Nephron (organoid): ENCODE data around the gene EEF1A1.

Experiments
- H3K27ac Mint-ChIP-seq, 3 experiments: 2 replicates each; pipeline ENCODE4 v1.8.0; 2020; ENCODE audit warnings: mixed read lengths in 3 of 3, mild to moderate bottlenecking in 2 of 3, moderate library complexity in 1 of 3
- H3K27me3 Mint-ChIP-seq: 2 replicates; pipeline ENCODE4 v1.8.0; 2021; ENCODE audit warnings: low read depth, mild to moderate bottlenecking, moderate library complexity, mixed read lengths
- H3K36me3 Mint-ChIP-seq: 2 replicates; pipeline ENCODE4 v1.8.0; 2020; ENCODE audit warnings: low read depth, mixed read lengths
- H3K4me1 Mint-ChIP-seq: 2 replicates; pipeline ENCODE4 v1.8.0; 2020; ENCODE audit warnings: mixed read lengths
- H3K4me3 Mint-ChIP-seq, 3 experiments: 2 replicates each; pipeline ENCODE4 v1.8.0; 2020; ENCODE audit warnings: mild to moderate bottlenecking in 3 of 3, mixed read lengths in 3 of 3, moderate library complexity in 2 of 3
- H3K9me3 Mint-ChIP-seq: 2 replicates; pipeline ENCODE4 v1.8.0; 2020; ENCODE audit warnings: mixed read lengths
- TF ChIP-seq, protein P1 (sequence below), 3 experiments: fragments of 200-600 bp; sonication (generic); IDR thresholded peaks; one replicate each; pipeline ENCODE4 v1.5.0; 2021; ENCODE audit warnings: antibody characterized with exemption in 3 of 3; ENCODE audit not compliant: unreplicated experiment in 3 of 3

EEF1A1 gene

DNA sequence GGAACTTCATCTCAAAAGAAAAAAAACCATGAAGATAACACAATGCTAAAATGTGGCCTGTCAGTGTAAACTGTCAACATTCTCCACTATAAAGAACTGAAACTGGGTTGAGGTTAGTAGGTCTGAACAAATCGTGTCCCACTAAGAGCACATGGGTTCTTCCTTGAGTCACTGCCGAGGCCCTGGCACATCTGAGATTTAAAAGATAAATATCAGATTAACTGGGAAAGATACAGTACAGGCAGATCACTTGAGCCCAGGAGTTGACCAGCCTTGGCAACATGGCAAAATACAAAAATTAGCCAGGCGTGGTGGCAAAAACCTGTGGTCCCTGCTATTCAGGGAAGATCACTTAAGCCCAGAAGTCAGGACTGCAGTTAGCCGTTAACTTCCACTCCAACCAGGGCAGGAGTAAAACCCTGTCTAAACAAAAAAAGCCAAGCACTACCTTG lies 5.6 kb downstream of the EEF1A1 start:
- no peaks in the 10 kb centered on the region for H3K9me3 Mint-ChIP-seq
- peaks cover 54% of the 10 kb centered on the region for H3K36me3 Mint-ChIP-seq
- TF ChIP-seq, protein P1, sequence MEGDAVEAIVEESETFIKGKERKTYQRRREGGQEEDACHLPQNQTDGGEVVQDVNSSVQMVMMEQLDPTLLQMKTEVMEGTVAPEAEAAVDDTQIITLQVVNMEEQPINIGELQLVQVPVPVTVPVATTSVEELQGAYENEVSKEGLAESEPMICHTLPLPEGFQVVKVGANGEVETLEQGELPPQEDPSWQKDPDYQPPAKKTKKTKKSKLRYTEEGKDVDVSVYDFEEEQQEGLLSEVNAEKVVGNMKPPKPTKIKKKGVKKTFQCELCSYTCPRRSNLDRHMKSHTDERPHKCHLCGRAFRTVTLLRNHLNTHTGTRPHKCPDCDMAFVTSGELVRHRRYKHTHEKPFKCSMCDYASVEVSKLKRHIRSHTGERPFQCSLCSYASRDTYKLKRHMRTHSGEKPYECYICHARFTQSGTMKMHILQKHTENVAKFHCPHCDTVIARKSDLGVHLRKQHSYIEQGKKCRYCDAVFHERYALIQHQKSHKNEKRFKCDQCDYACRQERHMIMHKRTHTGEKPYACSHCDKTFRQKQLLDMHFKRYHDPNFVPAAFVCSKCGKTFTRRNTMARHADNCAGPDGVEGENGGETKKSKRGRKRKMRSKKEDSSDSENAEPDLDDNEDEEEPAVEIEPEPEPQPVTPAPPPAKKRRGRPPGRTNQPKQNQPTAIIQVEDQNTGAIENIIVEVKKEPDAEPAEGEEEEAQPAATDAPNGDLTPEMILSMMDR (IDR thresholded peaks at IDR 0.05; ENCODE audit: unreplicated experiment in 3 of 3): no peak
- H3K4me1 Mint-ChIP-seq: peaks cover 31% of the 10 kb centered on the region
- H3K27ac Mint-ChIP-seq: peak overlapping the region in 2 of 3 experiments; percentile 92 to 93
- no peaks in the 10 kb centered on the region for H3K27me3 Mint-ChIP-seq
- no peak overlapping the region for H3K4me3 Mint-ChIP-seq

DNA sequence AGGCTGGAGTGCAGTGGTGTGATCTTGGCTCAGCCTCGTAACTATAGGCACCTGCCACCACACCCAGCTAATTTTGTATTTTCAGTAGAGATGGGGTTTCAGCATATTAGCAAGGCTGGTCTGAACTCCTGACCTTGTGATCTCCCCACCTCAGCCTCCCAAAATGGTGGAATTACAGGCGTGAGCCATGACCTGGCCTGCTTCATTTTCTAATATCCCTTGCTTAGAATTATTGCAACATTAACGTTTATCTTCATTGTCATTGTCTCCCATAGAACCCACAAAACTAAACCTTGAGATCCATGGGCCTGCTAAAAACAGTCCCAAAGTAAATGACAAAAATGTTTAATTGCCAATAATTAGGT lies 6.1 kb downstream of the EEF1A1 start:
- H3K4me3 Mint-ChIP-seq: no peak overlapping the region
- TF ChIP-seq, protein P1 (IDR thresholded peaks at IDR 0.05; ENCODE audit: unreplicated experiment in 3 of 3): no peak
- H3K36me3 Mint-ChIP-seq: peaks cover 49% of the 10 kb centered on the region
- peaks cover 29% of the 10 kb centered on the region for H3K4me1 Mint-ChIP-seq
- peak overlapping the region in 1 of 3 experiments; percentile 17 for H3K27ac Mint-ChIP-seq
- H3K9me3 Mint-ChIP-seq: no peaks in the 10 kb centered on the region
- H3K27me3 Mint-ChIP-seq: no peaks in the 10 kb centered on the region

DNA sequence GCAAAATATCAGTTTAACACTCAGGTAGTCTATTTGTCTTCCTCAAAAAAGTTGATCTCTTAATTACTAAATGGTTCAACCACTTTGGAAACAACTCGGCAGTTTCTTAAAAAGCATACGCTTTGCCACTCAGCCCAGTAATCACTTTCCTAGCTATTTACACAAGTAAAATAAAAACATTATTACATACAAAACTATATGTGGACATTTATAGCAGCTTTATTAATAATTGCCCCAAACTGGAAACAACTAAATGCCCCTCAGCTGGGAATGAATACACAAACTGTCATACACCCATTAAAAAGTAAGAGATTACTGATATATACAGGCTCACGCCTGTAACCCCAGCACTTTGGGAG lies 7.4 kb downstream of the EEF1A1 start:
- H3K27me3 Mint-ChIP-seq: no peaks in the 10 kb centered on the region
- H3K36me3 Mint-ChIP-seq: peaks cover 36% of the 10 kb centered on the region
- no peak overlapping the region for H3K27ac Mint-ChIP-seq
- peaks cover 20% of the 10 kb centered on the region for H3K4me1 Mint-ChIP-seq
- H3K4me3 Mint-ChIP-seq: no peak overlapping the region
- no peaks in the 10 kb centered on the region for H3K9me3 Mint-ChIP-seq
- TF ChIP-seq, protein P1 (IDR thresholded peaks at IDR 0.05; ENCODE audit: unreplicated experiment in 3 of 3): no peak

DNA sequence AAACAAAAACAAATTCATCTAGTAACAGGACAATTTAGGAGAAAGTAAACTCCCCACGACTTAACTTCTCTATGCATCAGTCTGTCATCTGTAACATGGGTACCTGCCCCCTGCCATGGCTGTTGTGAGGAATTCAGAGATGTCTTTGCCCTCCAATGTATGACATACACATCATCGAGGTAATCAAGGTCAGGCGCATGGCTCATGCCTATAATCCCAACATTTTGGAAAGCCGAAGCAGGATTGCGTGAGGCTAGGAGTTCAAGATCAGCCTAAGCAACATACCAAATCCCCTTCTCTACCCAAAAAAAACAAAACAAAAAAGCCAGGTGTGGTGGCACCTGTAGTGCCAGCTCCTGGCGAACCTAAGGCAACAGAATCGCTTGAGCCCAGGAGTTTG lies 9.0 kb downstream of the EEF1A1 start:
- Mint-ChIP-seq H3K27ac (no peak overlapping the region), H3K9me3 (no peaks in the 10 kb centered on the region), H3K36me3 (peaks cover 23% of the 10 kb centered on the region), H3K27me3 (no peaks in the 10 kb centered on the region), H3K4me1 (peaks cover 10% of the 10 kb centered on the region), H3K4me3 (no peak overlapping the region)
- TF ChIP-seq, protein P1 (IDR thresholded peaks at IDR 0.05; ENCODE audit: unreplicated experiment in 3 of 3): no peak

DNA sequence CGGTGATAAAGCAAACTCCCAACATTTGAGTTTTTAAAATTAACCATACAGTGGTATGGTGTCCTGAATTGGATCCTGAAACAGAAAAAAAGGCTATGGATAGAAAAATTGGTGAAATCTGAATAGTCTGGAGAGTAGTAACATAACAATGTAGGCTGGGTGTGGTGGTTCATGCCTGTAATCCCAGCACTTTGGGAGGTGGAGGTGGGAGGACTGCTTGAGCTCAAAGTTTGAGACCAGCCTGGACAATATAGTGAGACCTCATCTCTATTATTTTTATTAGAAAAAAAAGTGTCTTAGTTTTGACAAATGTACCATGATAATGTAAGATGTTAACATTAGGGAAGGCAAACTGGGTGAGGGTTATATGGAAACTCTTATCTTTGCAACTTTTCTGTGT lies 11.0 kb downstream of the EEF1A1 start:
- TF ChIP-seq, protein P1 (IDR thresholded peaks at IDR 0.05; ENCODE audit: unreplicated experiment in 3 of 3): no peak
- Mint-ChIP-seq H3K9me3 (no peaks in the 10 kb centered on the region), H3K4me3 (no peak overlapping the region), H3K4me1 (no peaks in the 10 kb centered on the region), H3K27me3 (no peaks in the 10 kb centered on the region), H3K27ac (peak overlapping the region in 1 of 3 experiments; percentile 3), H3K36me3 (peaks cover 7% of the 10 kb centered on the region)

DNA sequence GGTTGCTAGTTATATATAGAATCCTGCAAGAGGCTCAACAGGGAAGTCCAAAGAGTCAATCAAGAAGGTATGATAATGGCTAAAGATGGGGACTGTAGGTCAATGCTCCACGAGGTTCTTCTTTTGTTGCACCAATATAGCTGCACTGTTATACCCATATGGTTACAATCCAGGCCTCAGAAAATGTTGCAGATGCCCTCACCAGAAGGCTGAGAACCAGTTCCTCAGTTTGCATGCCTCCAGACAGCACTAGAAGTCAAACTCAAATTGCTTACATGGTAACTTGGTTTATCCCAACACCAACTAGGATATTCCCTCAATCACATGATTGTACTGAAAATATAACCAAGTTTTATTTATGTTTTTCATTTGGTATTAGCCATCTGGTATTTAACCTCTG lies 12.1 kb downstream of the EEF1A1 start:
- no peaks in the 10 kb centered on the region for H3K9me3 Mint-ChIP-seq
- TF ChIP-seq, protein P1 (IDR thresholded peaks at IDR 0.05; ENCODE audit: unreplicated experiment in 3 of 3): no peak
- peaks cover 12% of the 10 kb centered on the region for H3K36me3 Mint-ChIP-seq
- no peak overlapping the region for H3K4me3 Mint-ChIP-seq
- no peaks in the 10 kb centered on the region for H3K4me1 Mint-ChIP-seq
- H3K27ac Mint-ChIP-seq: no peak overlapping the region
- no peaks in the 10 kb centered on the region for H3K27me3 Mint-ChIP-seq
